Measurements from ENCODE around the gene TRIO.

TRIO gene

DNA sequence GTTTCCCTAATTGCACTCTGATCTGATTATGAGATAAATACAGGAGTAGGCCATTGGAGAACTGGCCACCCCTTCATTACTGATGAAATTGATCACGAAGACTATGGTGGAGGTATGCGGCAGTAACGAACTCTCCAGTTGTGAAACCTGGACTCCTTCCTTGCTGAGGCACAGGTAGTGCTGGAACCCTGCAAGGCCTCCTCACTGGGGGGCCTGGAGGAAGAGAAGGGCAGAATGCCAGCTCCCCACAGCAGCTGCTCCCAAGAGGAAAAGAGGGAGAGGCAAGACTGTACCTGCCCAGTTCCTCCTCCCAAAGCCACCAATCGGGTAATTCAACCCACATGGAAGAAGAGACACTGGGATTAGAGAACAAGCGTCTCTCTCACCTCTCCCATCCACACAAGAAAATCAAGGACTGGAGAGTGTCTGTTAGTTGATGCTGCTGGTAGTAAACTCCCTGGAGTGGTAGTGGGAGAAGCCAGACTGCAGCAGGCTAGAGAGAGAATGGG is 19.1 kb upstream of the TRIO start:
- DNase-seq = no peak

DNA sequence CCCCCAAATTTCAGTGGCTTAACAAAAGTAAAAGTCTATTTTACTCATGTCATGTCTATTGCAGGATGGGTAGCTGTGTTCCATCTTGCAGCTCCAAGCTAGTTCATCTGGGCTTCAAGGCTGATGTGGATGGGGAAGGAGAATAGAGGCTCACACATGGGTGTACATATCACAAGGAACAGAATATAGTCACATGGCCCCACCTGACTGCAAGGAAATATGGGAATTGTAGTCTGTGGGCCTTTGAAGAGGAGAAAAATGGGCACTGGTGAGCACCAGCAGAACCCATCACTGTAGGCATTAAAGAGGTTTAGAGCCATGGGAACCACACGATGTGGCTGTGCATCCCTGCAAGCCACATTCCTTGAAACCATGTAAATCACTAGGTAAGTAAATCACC is 17.9 kb upstream of the TRIO start:
- no peak for DNase-seq

DNA sequence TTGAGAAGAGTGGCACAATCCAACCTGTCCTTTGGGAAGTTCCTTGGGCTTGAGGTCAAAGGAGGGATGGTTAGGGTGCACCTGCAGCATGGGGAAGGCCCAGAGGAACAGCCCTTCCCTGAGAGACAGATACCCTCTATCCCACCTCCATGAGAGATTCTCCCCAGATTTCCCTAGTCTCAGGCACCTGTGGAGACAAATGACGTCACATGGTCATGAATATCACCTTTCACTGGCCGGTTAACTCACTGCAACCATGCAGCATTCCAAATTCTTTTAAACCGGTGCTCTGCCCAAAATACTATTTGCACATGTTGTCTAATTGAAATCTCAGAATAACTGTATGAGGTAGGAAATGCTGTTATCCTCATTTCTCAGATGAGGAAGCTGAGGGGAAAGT is 15.6 kb upstream of the TRIO start:
- DNase-seq = no peak

DNA sequence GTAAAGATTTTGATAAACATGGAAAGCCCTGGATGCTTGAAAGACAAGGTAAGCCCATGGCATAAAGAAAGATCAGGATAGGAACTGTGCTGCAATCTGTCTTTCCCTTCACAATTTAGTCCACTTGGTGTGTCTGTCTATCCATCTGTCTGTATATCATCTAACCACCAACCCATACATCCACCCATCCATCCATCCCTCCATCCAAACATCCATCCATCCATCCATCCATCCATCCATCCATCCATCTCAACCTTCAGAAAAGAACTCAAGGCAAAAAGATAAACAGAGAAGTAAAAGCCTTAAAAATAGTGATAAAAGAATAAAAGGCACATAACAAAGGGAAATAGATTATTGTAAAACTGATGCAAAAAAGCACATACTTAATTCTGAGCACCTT is 15.1 kb upstream of the TRIO start:
- no peak for DNase-seq

DNA sequence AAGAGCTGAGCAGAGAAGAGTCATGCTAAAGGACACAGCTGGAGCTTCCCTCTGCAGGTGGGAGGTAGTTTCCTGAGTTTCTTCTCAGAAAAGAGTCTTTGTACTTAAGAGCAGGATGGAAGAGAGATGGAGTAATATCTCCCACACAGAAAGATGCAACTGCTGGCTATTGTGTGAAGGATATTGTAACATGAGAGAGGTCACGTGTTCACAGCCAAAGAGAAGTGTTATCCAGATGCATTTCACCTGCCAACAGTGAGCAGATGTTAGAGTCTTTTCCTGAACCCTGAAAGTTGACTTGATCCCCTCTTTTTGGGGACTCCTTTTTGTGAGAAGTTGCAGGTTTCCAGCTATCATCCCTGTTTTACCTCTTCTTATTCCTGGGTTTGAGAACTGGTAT is 14.0 kb upstream of the TRIO start:
- no peak for DNase-seq

DNA sequence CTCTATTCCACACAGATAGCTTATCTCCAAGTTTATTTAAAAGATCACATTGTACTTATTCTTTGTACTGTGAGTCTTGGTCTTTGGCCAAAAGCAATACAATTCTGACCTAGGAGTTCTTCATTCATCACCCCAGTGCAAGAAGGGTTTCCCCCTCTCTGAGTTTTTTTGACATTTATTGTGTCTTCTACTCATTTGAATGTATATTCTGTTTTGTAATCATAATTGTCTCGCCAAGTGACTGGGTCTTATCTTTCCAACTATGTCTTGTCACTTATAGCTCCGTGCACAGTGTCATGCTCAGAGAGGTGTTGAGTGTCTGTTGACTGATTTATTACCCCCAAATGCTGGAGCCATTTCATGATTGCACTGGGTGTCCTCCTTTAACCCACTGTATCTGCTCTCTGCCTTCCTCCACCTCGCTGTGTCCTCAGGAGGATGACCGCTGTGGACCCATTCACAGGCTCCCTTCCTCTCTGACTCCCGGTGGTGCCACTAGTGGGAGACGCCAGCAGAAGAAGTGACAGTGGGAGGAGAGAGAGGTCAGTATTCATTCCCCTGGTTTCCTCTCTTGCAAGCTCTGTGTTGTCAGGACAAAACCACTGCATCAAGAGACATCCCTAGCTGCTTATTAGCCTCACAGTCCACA is 11.2 kb upstream of the TRIO start:
- no peak for DNase-seq

DNA sequence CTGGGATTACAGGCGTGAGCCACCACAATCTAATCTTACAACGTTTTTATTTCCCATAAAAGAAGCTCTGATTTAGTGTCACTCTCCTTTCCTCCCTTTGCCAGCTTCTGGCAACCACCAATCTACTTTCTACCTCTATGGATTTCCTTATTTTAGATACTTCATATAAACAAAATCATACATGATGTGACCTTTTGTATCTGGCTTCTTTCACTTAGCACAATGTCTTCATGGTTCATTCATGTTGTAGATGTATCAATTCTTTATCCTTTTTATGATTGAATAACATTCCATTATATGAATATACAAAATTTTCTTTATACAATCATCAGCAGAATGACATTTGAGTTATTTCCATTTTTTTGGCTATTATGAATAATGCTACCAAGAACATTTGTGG is 9.7 kb upstream of the TRIO start:
- DNase-seq = no peak

DNA sequence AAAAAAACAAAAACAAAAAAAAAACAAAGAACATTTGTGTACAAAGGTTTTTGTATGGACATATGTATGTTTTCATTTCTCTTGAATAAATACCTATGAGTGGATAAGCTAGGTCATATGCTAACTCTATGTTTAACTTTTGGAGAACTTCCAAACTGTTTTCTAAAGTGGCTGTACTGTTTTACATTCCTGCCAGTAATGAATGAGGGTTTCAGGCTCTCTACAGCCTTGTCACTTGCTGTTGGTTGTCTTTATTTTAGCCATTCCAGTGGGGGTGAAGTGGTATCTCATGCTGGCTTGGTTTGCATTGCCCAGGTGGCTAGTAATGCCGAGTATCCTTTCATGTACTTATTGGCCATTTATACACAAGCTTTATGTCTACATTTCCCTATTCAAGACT is 9.1 kb upstream of the TRIO start:
- no peak for DNase-seq

DNA sequence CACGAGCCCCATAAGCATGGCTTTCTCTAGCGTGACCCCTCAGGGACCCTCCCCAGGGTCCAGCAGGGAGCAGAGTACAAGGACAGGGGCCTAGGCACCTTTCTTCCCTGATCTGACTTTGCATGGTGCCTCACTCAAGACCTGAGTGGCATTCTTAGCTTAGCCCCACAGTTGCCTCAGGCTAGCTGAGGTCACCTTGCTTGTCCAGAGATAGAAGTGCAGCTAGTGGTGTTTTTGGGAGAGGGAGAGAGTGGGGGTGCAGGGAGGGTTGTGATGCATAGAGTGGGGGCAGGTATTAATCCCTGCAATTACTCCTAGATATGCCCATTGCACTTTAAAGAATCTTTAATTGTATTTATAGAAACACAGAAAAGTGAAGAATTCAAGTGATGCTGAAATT is 8.4 kb upstream of the TRIO start:
- no peak for DNase-seq

DNA sequence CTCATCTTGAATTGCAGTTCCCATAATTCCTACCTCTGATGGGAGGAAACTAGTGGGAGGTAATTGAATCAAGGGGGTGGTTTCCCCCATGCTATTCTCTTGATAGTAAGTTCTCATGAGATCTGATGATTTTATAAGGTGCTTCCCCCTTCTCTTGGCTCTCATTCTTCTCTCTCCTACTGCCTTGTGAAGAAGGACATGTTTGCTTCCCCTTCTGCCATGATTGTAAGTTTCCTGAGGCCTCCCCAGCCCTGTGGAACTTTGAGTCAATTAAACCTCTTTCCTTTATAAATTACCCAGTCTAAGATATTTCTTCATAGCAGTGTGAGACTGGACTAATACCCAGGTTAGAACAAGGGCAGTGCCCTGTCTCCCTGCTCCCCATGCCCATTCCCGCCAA is 7.5 kb upstream of the TRIO start:
- DNase-seq = no peak

DNA sequence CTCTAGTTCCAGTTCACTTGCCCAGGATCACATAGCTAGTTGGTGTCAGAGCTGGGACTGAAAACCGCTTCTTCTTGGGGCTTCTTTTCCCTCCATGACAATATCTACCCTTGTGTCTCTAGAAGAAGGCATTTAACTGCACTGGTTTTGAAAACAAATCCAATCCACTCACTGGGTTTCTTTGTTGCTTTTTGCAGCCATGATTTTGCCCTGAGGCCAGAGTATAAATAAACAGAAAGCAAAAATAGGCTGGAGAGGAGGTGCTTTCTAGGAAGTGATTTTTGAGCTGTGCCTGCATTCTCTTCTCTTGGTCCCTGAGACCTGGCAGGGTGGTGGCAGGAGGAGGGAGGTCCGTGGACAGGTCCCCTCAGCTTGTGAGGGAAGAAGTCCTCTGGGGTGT is 6.9 kb upstream of the TRIO start:
- DNase-seq = no peak

DNA sequence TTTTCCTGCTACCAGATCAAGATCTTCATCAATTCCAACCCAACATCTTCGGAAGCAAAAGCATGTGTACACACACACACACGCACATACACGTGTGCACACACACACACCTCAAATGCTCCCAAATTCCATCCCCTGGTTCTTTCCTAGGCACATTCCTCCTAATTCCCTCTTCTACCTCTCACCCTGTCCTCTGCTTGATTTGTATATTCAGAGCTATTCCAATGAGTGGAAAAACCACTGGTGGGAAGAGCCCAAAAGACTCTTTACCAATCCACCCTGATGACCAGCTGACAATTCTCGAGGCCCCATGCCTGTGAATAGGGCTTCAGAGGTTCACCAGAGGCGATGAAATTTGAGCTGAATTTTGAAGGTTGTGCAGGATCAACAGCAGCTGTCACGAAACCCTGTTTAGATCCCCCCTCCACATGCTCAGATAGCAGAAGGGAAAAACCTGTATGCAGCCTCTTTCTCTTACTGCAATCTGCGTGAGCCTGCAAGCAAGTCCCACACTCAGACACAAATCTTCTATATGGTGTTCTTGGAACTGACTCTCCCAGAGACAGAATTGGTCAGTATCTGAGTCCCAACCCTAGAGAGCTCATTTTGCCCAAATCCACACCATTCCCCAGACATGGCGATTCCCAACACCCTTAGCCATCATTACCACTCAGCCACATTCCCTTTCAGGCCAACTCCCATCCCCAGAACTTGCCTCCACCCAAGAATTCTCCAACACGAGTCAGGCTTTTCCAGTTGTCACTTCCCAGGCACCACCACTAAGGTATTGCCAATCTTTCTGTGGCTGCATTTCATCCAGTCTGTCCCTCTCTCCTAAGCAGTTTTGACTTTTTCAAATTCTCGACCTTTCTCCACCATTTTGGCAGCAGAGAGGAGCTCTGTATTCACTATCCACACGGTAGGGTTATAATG is 4.3 kb upstream of the TRIO start:
- no peak for DNase-seq

DNA sequence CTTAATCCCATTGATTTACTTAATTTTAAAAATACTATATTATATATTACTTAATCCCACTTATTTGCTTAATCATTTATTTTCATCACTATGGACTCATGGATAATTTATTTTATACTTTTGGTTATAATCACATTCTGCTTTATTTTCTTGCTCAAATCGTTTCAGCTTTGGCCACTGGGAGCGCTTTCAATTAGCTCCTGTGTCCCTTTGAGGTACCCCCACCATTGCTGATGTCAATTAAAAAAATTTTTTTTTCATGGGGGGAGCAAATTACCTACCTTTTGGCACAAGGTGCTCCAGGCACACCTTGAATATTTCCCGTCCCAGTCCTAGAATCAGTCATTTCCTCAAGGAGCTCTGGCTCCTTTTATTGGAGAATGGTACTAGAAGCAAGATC is 1.4 kb upstream of the TRIO start:
- DNase-seq = no peak

DNA sequence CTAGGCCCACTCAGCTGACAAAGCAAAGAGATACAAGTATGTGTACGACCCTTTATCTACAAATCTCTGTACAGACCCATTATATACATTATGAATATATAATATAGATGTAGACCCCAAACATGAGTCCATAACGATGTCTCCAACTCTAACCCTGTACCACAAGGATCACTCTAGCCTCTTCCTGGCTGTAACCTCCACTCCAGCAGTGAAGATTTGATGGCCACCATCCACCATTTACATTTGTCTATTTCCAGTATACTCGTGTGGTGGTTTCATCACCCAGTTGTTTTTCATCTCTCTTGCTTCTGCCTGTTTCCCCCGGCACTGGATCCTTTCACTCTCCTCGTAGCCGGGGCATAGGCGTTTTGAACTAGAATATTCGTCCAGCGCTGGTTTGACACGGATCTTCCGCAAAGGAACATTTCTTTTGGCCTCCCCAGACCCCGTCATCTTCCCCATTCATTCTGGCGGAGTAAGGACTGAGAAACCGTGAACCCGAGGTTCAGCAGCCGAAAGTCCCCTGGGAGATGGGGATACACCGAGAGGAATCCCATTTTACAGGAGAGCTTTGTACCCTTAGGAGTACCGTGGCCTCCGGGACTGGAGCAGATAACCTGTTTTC is 828 bp upstream of the TRIO start:
- DNase-seq = no peak

DNA sequence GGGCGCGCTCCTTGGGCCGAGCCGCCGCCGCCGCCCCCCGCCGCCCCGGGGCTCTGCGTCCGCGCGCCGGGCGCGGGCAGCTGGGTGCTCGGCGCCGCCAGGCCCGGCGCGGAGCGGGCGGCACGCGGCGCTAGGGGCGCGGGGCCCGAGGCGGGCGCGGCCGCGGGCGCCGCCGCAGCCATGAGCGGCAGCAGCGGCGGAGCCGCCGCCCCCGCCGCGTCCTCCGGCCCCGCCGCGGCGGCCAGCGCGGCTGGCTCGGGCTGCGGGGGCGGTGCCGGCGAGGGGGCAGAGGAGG is 351 bp downstream of the TRIO start:
- no peak for DNase-seq

DNA sequence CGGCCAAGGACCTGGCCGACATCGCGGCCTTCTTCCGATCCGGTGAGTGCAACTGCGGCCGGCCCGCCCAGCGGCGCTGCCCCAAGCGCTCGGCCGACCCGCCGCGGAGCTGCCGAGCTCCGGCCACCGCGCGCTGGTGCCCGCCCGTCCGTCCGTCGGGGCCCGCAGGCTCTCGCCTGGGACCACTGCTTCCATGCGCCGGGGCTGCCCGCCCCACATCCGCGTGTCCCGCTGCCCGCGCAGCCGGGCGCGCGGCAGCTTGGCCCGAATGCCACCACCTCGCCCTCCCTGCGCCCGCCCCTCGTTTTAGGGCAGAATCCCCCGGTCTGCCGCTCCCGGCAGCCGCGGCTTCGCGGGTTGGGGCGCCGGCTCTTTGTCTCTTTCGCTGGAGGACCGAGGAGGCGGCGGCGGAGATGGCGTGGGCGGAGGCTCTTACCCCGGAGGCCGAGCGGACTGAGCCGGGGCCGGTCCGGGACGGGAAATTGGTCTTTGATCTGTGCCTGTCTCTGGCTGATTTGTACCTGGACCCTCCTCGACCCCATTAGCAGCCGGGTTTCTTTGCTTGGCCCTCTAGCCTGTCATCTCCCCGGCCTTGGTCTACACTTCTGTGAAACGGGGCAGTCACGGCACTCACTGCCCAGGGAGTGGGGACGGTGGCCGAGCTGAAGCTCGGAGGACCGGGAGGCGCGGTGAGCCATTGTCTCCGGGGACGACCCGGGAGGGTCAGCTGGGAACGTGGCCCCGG is 871 bp downstream of the TRIO start:
- peak; percentile 11 for DNase-seq

DNA sequence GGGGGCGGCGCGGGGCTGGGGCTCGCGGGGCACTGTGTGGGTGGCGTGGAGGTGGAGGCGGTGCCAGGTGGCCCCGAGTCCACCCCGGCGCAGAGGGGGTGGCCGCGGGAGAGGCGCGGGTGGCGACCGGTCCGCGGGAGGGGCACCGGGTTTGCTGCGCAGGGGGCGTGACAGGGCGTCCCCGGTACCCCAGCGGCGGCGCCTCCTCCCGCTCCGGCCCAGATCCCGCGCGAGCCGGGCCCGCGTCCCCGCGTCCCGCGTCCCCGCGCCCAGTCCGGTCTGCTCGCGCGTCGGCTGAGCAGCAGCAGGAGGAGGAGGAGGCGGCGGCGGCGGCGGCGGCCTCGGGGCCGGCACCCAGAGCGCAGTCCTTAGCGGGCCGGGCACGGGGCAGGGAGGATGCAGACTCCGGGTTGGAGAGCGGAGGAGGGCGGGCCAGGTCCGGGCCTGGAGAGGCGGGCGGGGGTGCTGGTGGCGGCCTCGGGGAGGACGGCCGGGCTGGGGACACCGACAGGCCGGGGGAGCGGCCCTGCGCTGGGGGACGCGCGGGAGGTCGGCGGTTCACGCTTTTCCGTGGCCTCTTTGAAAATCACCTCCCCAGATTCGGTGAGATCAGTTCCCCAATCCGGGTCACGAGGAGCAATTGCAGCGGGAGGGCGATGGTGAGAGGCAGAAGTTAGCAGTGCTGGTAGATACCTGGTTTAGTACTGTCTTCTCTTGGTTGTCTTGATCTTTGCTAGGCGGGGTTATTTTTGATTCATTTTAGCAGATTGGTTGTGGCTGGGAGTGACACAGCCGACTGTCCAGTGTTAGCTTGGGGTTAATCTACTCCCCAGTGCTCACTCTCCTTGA is 1.7 kb downstream of the TRIO start:
- DNase-seq = peak; percentile 10

DNA sequence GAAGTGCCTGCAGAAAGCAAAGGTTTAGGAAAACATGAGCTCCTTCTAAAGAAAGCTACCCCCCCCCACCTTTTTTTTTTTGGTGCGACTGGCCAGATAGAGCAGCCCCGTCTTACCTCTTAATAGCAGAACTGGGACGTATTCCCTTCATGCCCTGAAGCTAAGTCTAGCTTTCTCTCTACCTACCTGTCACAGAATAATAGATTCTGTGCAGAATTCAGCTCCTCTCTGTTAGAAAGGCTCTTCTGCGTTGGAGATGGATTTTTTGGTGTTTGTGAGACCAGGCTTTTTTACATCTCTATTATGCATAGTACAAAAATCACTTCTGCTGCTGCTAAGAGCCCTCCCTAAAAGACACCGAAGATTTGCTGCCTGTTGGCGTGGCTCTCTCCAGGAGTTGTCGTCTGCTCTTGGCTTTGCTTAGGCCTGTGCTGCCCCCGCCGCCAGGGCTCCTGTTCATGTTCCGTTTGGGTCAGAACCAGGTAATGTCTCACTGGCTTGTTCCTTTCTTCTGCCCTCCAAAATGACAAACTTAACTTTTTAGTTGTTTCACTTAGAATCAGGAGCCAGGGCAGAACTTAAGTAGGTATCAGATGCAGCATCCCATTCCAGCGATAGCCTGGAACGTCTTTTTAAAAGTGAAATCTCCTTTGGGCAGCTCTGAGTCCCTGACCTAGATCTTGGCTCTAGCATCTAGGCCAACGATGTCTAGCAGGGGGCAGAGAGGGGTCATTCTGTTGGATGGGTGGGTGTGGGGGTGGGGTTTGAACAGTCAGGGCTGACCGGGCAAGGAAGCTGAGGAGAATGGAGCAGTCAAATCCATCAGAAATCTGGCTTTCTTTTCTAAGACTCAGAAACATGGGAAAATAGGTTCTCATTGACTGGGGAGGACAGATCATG is 2.5 kb downstream of the TRIO start:
- DNase-seq = no peak

DNA sequence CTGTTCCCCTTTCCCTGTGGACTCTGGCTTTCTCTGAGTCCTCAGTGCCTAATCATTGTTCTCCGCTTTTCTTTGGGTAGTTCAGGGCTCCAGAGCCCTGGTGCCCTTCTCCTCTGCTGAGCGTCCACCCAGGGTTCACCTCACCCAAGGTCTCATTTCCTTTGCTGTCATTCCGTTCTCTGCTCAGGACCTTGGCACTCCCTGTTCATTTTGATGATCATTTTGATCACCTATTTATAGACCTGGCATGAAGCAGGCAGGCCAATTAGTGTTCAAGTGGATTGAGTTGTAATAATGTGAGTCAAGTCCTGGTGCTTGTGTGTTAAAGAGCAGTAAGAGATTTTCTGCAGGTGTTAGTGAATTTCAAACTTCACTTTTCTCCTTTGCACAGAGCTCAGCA is 3.6 kb downstream of the TRIO start:
- DNase-seq = no peak

DNA sequence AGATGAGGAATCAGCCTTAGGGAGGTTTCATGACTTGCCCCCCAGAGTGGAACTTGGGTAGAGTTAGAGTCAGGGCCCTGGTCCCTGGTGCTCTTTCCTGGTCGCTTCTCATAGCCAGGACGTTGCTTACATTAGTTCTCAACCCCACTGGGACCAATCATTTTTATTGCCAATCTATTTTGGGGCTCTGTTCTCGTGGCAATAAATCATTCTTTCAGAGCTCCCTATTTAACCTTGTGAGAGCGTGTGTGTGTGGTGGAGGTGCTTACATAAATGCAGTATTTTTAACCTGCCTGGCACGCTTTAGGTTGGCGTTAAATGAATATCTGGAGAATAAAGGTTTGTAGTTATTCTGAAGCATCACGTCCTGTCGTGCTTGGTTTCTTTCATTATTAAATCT is 4.1 kb downstream of the TRIO start:
- no peak for DNase-seq

DNA sequence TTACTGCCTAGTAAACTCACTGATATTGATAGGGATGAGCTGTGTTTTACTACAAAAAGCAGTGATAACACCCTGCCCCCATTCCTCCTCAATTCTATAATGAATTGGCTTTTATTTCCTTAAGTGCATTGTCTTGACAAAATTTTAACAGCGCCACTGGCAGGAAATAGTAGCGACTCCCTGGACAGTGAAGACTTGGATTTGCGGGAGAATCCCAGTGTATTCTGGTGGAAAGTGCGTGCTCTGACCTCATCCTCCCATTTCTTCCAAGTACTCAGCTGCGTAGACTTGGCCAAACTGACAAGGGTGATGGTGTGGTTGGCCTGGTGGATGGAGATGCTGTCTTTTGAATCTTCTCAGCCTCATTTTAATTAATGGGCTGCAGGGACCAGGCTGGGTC is 5.3 kb downstream of the TRIO start:
- no peak for DNase-seq

Measured in stimulated activated CD4-positive, alpha-beta T cell treated with anti-CD3 and anti-CD28 coated beads, Interleukin-1b, Interleukin-23, amount 100 ng/mL, for 48 hours (primary cell).